OCI-LY1 (cell line): ENCODE data around the gene IL1RAPL2.

ENCODE experiments used
- H2AFZ ChIP-seq: fragments of 200-600 bp; sonication (generic), shearing (Covaris generic); 2 replicates; pipeline ENCODE4 v1.6.0; 2014; ENCODE audit warnings: antibody characterized with exemption, mild to moderate bottlenecking, low read length
- H3F3A ChIP-seq: fragments of 200-600 bp; sonication (generic), shearing (Covaris generic); 2 replicates; pipeline ENCODE4 v1.6.0; 2014; ENCODE audit warnings: mild to moderate bottlenecking, antibody characterized with exemption, low read length, moderate library complexity; ENCODE audit not compliant: insufficient read depth
- H3K27ac ChIP-seq: fragments of 200-600 bp; sonication (generic); 2 replicates; pipeline ENCODE4 v1.5.1; 2014; ENCODE audit warnings: low read length, mixed run types, mild to moderate bottlenecking, low read depth; ENCODE audit not compliant: poor library complexity, severe bottlenecking
- H3K27me3 ChIP-seq: fragments of 200-600 bp; sonication (generic); 2 replicates; pipeline ENCODE4 v1.6.0; 2014; ENCODE audit warnings: antibody characterized with exemption, mild to moderate bottlenecking, low read length, moderate library complexity; ENCODE audit not compliant: insufficient read depth
- H3K36me3 ChIP-seq: fragments of 200-600 bp; sonication (generic); 2 replicates; pipeline ENCODE4 v1.6.1; 2014; ENCODE audit warnings: mild to moderate bottlenecking, antibody characterized with exemption, low read length, moderate library complexity, mixed read lengths; ENCODE audit not compliant: insufficient read depth
- H3K4me1 ChIP-seq: fragments of 200-600 bp; sonication (generic); 2 replicates; pipeline ENCODE4 v1.5.1; 2014; ENCODE audit warnings: mild to moderate bottlenecking, low read length, moderate library complexity; ENCODE audit not compliant: insufficient read depth, severe bottlenecking
- H3K4me2 ChIP-seq: fragments of 200-600 bp; sonication (generic), shearing (Covaris generic); 2 replicates; pipeline ENCODE4 v1.6.1; 2014; ENCODE audit warnings: low read length
- H3K4me3 ChIP-seq: fragments of 200-600 bp; sonication (generic); 2 replicates; pipeline ENCODE4 v1.5.1; 2014; ENCODE audit warnings: low read length, low read depth, mild to moderate bottlenecking, mixed read lengths; ENCODE audit not compliant: poor library complexity, severe bottlenecking
- H3K79me2 ChIP-seq: fragments of 200-600 bp; shearing (Covaris generic); 2 replicates; pipeline ENCODE4 v1.6.1; 2016; ENCODE audit warnings: mixed run types, low read length, mixed read lengths; ENCODE audit not compliant: insufficient read depth
- H3K9ac ChIP-seq: fragments of 200-600 bp; sonication (generic), shearing (Covaris generic); 2 replicates; pipeline ENCODE4 v1.6.1; 2014; ENCODE audit warnings: mild to moderate bottlenecking, low read length, mixed read lengths
- H3K9me2 ChIP-seq: fragments of 200-600 bp; sonication (generic), shearing (Covaris generic); 2 replicates; pipeline ENCODE4 v1.6.1; 2014; ENCODE audit warnings: low read depth, mild to moderate bottlenecking, low read length, mixed read lengths
- H3K9me3 ChIP-seq: fragments of 200-600 bp; shearing (Covaris generic); 2 replicates; pipeline ENCODE4 v1.6.1; 2014; ENCODE audit warnings: low read length, mixed read lengths
- H4K20me1 ChIP-seq: fragments of 200-600 bp; sonication (generic), shearing (Covaris generic); 2 replicates; pipeline ENCODE4 v1.6.0; 2016; ENCODE audit warnings: mild to moderate bottlenecking, low read length; ENCODE audit not compliant: insufficient read depth
- CTCF ChIP-seq: fragments of 200-600 bp; sonication (generic), shearing (Covaris generic); IDR thresholded peaks from 2 replicates; pipeline ENCODE4 v1.5.1; 2017; ENCODE audit warnings: mild to moderate bottlenecking, antibody characterized with exemption, low read length, moderate library complexity, mixed read lengths
- EZH2 ChIP-seq: fragments of 200-600 bp; sonication (generic), shearing (Covaris generic); IDR thresholded peaks from 2 replicates; pipeline ENCODE4 v1.8.0; 2017; ENCODE audit warnings: borderline replicate concordance, mixed run types, mild to moderate bottlenecking, antibody characterized with exemption, low read length, moderate library complexity, mixed read lengths

The IL1RAPL2 gene

GRCh38 chrX:105313596-105313995 is 747.6 kb downstream of the IL1RAPL2 start:
- H3F3A ChIP-seq = no peaks in the 10 kb centered on the region
- no peak overlapping the region for H2AFZ ChIP-seq
- H3K4me3 ChIP-seq = no peak overlapping the region
- H3K9me2 ChIP-seq = no peaks in the 10 kb centered on the region
- H3K27me3 ChIP-seq = no peaks in the 10 kb centered on the region
- H3K79me2 ChIP-seq = no peaks in the 10 kb centered on the region
- no peaks in the 10 kb centered on the region for H3K4me1 ChIP-seq
- no peak overlapping the region for H3K9ac ChIP-seq
- H4K20me1 ChIP-seq = no peaks in the 10 kb centered on the region
- no peak overlapping the region for H3K27ac ChIP-seq
- no peak overlapping the region for H3K4me2 ChIP-seq
- H3K36me3 ChIP-seq = no peaks in the 10 kb centered on the region
- no peaks in the 10 kb centered on the region for H3K9me3 ChIP-seq
- no peak for TF ChIP-seq EZH2
- TF ChIP-seq CTCF = no peak

GRCh38 chrX:105314458-105314857 is 748.5 kb downstream of the IL1RAPL2 start:
- Histone ChIP-seq H3K4me1 (no peaks in the 10 kb centered on the region), H3K9ac (no peak overlapping the region), H3K4me3 (no peak overlapping the region), H3K27ac (no peak overlapping the region), H3F3A (no peaks in the 10 kb centered on the region), H2AFZ (no peak overlapping the region), H4K20me1 (no peaks in the 10 kb centered on the region), H3K27me3 (no peaks in the 10 kb centered on the region), H3K4me2 (no peak overlapping the region), H3K79me2 (no peaks in the 10 kb centered on the region), H3K36me3 (no peaks in the 10 kb centered on the region), H3K9me2 (no peaks in the 10 kb centered on the region), H3K9me3 (no peaks in the 10 kb centered on the region)
- TF ChIP-seq CTCF (no peak), EZH2 (no peak)

GRCh38 chrX:105315248-105315647 is 749.2 kb downstream of the IL1RAPL2 start:
- Histone ChIP-seq H2AFZ (no peak overlapping the region), H3K27ac (no peak overlapping the region), H3K9me3 (no peaks in the 10 kb centered on the region), H3F3A (no peaks in the 10 kb centered on the region), H3K9me2 (no peaks in the 10 kb centered on the region), H3K27me3 (no peaks in the 10 kb centered on the region), H3K79me2 (no peaks in the 10 kb centered on the region), H3K36me3 (no peaks in the 10 kb centered on the region), H3K4me2 (no peak overlapping the region), H3K4me3 (no peak overlapping the region), H3K9ac (no peak overlapping the region), H3K4me1 (no peaks in the 10 kb centered on the region), H4K20me1 (no peaks in the 10 kb centered on the region)
- TF ChIP-seq CTCF (no peak), EZH2 (no peak)
